ENCODE results near the gene RCAN3.

Gene RCAN3

GRCh38 chr1:24584171-24584647, 81.6 kb downstream of the RCAN3 start:
- no peak for DNase-seq (ENCODE audit: low read depth)

- DNase-seq (ENCODE audit: low read depth): no peak
Observed at GRCh38 chr1:24586119-24586518, 83.5 kb downstream of the RCAN3 start.

GRCh38 chr1:24586970-24587820, 84.6 kb downstream of the RCAN3 start:
- DNase-seq (ENCODE audit: low read depth): no peak

GRCh38 chr1:24588573-24588972, 85.9 kb downstream of the RCAN3 start:
- no peak for DNase-seq (ENCODE audit: low read depth)

- DNase-seq (ENCODE audit: low read depth): no peak
Observed at GRCh38 chr1:24589200-24589599, 86.6 kb downstream of the RCAN3 start.
